GM21447 (cell line): ENCODE measurements around the gene TMPRSS15.
"Not testable (repeated sequence)": the region's sequence is repeated elsewhere in the genome, so short reads cannot be mapped to it uniquely, and the experiment has no call there.

ENCODE experiments used
- ATAC-seq: cut with Tn5 transposase; IDR thresholded peaks from one replicate; pipeline ENCODE4 v1.9.1; 2021; ENCODE audit not compliant: unreplicated experiment

Gene TMPRSS15

GRCh38 chr21:18403735-18404450 is at the start of gene TMPRSS15:
Gene TMPRSS15 (minus strand): TSS chr21:18403785. CDS start chr21:18403622, 163 bp downstream.
- ATAC-seq: no peak

DNA sequence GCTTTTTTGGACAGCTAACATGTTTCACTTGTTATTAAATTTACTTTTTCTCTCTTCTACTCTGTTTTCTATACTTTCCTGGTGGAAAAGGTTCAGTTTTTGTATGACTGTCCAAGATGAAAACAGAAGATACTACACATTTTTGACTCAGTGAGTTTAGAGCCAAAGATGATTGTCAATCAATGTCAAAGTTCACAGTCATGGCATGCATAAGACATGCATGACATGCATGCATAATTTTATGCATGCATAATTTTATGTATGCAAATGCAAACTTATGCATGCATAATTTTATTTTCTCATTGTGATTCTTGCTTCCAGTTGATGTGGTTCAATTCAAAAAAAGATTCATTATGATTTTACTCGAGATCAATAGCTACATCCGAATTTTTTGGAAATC is 48.1 kb upstream of the TMPRSS15 start:
- no peak for ATAC-seq

- ATAC-seq: no peak
Measured at GRCh38 chr21:18449605-18450550, 46.3 kb upstream of the TMPRSS15 start.

DNA sequence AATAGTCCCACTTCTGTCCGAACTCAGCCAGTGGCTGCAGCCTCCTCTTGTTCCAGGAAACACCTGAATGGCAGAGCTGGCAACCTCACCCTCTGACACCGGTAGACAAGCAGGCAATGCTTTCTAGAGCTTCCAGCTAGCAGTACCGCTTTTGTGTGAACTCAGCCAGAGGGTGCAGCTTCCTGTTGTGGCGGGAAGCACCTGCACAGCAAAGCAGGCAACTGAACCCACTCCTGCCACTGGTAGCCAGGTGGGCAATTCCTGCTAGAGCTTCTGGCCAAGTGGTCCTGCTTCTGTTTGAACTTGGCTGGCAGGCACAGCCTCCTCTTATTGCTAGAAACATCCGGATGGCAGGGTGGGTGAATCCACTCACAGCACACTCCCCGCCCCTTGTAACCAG is 40.1 kb upstream of the TMPRSS15 start:
- ATAC-seq: no peak

DNA sequence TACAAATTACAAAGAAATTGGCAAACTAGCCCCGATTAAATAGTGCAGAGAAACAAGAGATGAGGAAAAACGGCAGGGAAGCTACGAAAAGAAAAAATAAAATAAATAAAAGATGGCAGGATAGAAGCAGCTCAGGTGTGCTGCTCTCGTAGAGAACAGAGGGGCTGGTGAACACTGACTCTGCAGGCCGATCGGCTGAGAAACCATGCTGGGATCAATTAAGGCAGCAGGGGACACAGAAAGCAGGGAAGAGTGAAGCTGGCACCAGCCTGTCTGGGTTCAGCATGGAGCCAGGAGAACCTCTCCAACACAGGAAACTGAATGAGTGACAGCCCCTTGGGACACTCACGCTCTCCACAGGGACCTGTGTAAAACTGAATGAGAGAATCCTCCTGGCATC is 39.5 kb upstream of the TMPRSS15 start:
- ATAC-seq: no peak

GRCh38 chr21:18430341-18430740 is 26.8 kb upstream of the TMPRSS15 start:
- no peak for ATAC-seq

- no peak for ATAC-seq
Measured at GRCh38 chr21:18424276-18424675, 20.7 kb upstream of the TMPRSS15 start.

DNA sequence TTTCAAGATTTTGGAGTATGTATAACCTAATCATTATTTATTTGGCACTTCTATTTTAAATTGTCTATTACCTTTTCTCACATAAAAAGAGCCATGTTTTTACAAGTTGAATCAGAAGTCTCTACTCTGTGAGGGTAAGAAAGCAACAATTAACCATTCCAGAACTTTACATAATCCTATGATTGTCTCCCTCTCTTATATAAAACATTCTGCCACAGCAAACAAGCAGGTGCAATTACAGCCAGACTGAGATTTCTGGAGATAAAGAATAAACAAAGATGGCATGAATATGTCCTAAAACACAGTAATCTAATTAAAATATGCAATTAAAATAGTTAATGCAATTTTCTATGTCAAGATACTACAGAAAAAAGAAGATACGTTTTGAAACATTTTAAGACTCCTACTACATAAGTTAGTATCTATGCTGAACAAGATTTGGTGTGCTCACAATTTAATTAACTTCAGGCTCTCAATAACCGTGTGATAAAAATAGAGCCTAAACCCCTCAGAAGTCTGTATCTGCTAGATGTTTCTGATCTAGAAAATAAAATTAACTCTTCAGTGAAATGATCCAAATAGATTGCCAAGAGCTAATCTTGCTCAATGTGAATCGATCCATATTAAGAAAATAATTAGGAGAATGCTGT is 13.7 kb upstream of the TMPRSS15 start:
- ATAC-seq: no peak

- no peak for ATAC-seq
Measured at GRCh38 chr21:18411565-18411964, 8.0 kb upstream of the TMPRSS15 start.

DNA sequence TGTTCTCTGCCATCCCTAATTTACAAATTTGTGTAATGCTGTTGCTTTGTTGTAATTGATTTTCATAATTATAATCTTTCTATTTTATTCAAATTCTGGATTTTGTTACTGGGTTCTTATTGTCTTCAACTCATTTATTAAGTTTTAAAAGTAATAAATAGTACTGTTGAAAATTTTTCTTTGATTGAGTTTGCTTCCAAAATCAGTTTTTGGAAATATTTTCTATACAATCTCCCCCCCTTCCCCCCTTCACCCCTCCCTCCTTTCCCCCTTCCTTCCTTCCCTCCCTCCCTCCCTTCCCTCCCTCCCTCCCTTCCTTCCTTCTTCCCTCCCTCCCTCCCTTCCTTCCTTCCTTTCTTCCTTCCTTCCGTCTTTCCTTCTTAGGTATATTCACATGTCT is 6.0 kb upstream of the TMPRSS15 start:
- no peak for ATAC-seq

- no peak for ATAC-seq
Measured at GRCh38 chr21:18398843-18399242, 4.7 kb downstream of the TMPRSS15 start.

DNA sequence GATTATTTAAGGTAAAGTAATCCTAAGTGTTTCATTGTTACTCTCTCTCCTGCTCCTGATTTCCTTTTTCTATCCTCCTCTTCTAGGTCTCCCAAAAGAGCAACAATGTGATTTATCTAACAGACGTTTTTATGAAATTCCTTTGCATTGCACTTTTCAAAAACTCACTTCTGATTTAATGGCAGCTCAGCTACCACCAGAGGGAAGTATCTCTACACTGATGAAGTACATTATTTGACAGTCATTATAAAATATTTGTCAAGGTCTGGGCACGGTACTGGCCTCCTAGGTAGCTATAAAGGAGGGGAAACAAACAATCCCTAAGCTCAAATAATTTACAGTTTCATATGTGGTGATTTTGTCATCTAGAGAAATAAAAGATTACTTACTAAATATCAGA is 15.6 kb downstream of the TMPRSS15 start:
- ATAC-seq: no peak

- ATAC-seq: no peak
Measured at GRCh38 chr21:18384771-18385170, 18.8 kb downstream of the TMPRSS15 start.

DNA sequence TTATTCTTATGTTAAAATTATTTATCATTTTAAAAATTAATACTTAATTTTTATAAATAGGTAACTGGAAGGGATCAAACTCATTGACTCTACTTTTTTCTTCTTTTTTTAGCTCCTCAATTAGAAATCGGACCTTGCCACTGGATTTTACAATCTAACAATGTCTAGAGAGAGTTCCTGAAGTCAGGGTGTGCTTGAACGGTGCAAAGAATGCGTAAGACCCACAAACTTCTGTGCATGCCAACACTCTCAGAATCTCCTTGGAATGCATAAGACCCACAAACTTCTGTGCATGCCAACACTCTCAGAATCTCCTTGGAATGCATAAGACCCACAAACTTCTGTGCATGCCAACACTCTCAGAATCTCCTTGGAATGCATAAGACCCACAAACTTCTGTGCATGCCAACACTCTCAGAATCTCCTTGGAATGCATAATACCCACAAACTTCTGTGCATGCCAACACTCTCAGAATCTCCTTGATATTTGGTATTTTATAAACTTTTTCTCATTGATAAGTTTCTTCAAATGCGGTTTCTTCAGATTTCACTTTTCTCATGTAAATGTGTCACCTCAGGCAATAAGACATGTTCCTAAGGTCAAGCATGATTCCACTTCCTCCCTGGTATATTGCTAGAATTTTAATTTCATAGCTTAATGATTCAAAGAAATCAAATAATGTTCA is 20.5 kb downstream of the TMPRSS15 start:
- ATAC-seq: not testable (repeated sequence)

- ATAC-seq: no peak
Measured at GRCh38 chr21:18382141-18382540, 21.4 kb downstream of the TMPRSS15 start.

DNA sequence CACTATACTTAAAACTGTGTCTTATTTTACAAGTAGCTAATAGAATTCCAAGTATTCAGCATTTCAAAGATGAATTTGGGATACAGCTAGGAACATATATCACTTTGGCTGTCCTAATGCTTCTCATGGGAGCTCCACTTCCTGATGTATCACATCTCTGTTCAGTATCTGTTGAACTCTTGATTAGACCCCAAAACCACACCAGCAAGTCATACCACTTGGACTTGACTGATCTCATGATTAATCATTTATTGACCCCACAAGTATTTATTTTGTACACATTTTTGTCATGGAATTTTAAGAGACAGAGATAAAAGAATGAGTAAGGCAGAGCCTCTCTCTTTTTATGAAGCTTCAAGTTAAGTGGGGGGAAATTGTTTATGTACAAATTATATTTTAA is 30.0 kb downstream of the TMPRSS15 start:
- ATAC-seq: no peak

GRCh38 chr21:18370301-18370700 is 33.3 kb downstream of the TMPRSS15 start:
- ATAC-seq: no peak

GRCh38 chr21:18369115-18369514 is 34.5 kb downstream of the TMPRSS15 start:
- ATAC-seq: no peak

DNA sequence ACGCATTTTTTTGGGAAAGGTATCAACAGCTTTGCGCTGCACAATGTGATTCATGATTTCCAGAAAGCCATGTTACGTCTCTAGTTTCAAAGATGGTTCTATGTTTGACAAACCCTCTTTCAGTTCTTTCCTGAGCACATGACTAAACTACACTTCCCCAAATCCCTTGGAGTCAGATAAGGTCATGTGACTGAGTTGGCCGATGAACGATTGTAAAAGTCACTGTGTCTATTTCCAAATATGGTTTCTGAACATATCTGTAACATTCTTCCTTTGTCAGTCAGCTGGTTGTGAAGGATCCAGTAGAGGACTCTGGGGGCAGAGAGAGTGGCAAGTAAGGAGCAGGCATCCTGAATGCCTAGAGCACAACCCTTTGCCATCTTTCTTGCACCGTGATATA is 35.4 kb downstream of the TMPRSS15 start:
- ATAC-seq: no peak

DNA sequence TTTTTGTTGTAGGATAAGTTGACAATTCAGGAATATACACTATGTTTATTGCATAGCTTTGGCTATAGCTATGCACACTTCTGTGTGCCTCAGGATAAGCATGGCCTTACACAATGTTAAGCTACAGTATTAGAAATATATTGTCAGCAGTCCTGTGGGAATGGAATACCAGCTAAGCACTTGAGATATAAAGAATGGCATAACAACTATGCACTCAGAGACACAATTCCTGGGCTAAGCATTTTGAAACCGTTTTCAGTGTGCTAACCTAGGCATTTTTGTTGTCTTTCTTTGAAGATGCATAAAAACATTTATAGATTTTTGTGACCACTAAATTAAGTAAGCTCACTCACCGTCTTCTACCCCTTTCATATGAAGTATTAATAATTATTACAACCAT is 46.8 kb downstream of the TMPRSS15 start:
- no peak for ATAC-seq

DNA sequence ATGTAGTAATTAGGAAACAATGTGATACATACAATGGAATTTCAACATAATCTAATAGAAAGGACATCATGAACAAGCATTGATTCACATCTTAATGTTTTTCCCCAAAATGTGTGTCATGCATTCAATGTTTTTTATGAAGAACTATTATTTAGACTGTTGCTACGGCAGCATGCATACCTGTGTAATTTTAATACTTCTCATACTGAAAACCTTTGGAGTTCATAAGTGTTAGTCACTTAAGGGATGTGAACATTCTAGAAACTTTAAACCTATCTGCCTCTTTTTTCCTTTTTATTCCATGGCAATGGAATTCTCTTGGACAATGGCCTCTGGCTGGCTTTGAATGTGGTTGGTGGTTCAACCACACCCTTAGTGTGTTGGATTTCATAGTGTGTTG is 48.6 kb downstream of the TMPRSS15 start:
- ATAC-seq: no peak
